GM15510 (cell line): Measurements from ENCODE around the gene GPC2.
A peak's percentile ranks its signal among the peaks of the same experiment; 100 is the strongest.

Experiments
- POLR2A ChIP-seq: IDR thresholded peaks from 3 replicates; pipeline ENCODE4 v1.6.1; 2011; ENCODE audit warnings: borderline replicate concordance; ENCODE audit not compliant: insufficient read length; ENCODE audit errors: extremely low read depth

Gene GPC2

DNA sequence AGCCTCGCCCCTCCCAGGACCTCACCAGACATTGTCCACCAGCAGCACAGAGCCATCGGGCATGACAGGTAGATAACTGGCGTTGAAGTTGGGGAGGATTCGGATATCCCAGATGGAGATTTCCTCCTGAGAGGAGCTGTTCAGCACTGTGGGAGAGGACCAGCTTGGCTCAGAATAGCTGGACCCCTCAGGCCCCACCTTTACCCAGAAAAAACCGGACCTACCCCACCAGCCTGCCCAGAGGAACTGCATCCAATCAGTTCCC is 20.2 kb downstream of the GPC2 start:
- no peak for TF ChIP-seq POLR2A

DNA sequence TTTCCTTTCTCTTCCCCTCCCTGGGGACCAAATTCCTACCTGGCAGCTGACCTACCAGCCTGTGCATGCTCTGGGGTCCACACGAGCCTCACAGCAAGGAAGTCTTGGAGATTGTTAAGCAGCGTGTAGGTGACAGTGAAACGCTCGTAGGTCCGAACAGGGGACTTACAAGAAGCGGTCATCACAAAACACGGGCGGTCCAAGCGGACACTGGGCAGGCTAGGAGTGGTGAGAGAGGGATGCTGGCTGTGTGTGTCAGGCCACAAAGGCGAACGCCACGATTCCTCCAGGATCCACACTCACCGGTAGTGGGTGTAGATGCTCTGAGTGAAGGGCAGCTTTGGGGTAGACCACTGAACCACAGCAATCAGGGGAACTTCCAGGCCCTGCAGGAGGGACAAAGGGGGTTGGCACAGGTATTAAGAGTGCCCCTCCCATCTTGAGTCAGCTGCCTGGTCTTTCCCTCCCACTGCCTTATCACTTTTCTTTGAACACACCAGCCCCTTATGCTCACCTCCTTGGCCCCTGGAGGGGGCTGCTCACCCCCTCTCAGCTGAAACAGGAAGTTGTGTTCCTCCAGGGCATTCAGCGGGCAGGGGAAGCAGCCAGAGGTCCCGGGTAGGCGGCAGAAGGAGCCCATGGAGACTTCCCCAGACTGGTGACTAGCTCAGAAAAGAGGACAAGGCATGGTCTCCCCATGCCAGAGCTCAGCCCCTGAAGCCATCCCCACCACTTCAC is 20.7 kb downstream of the GPC2 start:
- no peak for TF ChIP-seq POLR2A

GRCh38 chr7:100155553-100156317 is 21.4 kb downstream of the GPC2 start:
- no peak for TF ChIP-seq POLR2A

GRCh38 chr7:100154651-100155491 is 22.3 kb downstream of the GPC2 start:
- peak; percentile 11 for TF ChIP-seq POLR2A

DNA sequence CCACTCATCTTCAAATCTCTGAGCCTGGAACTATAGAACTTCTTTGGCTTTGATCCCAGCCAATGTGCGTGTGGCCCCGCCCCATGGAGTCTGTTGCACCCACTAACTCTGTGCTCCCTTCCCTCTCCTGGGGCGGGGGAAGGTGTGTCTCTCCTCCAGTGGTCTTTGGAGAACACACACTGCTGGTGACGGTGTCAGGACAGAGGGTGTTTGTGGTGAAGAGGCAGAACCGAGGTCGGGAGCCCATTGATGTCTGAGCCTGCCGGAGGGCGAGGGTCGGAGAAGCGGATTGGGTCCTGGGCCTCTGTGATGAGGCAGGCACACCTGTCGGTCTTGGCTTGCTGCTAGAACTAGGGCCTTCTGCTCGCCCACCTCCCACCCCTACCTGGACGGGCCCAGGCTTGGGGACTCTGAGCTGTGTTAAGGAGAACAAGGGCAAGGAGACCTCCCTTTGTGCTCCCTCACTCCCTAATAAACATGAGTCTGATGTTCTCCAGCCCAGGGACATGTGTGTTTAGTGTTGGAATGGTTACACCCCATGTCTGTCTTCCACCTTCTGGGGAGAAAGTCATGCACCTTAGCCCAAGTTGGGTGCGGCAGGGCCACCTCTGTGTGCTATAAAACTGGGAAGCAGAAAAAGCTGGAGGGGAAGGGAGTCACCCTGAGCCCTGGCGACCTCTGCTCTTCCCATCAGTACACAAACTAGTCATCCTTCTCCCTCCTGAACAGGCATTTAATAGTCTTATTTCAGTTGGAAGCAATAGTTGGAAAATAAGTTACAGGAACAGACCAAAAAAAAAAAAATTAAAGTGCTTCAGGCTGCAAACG is 23.3 kb downstream of the GPC2 start:
- no peak for TF ChIP-seq POLR2A

GRCh38 chr7:100152937-100153666 is 24.1 kb downstream of the GPC2 start:
- no peak for TF ChIP-seq POLR2A

- TF ChIP-seq POLR2A, result no peak
Measured at GRCh38 chr7:100152404-100152803, 24.8 kb downstream of the GPC2 start.

DNA sequence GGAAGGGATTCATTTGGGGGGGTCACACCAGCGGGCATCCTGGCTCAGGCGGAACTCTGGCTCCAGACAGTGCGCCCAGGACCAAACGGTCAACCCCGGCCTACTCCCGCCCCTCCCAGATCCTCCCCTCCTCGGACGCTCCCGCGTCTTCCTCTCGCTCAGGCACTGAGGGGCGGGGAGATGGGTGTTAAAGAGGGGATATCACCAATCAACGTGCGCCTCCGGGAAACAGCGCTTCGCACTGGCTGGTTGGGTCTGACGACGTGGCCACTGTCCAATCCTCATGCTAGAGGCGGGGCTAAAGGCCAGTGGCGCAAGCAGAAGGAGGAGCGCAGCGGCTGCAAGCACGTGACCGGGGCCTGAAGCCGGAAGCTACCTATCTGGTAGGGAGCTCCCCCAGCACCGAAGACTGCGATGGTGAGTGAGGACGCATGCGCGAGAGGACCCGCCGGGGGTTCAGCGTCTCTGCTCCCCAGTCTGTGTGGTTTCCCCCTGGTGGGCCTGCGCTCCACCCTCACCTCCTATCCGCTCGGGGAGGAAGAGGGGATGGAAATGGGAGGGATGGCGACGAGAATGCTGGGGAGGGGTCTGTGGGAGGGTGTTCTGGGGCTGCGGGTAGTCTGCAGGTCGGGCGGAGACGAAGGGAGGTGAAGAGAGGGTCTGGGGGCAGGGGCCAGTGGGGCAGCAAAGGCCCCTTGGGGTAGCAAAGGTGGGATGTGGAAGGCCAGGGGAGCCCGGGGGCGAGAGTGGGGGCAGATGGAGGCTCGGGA is 28.4 kb downstream of the GPC2 start, which contains the start of gene LAMTOR4:
Gene LAMTOR4, plus strand, starts transcription at position 360 of the 770 bp plus-strand sequence. Its CDS starts 55 bp downstream, at position 415.
- TF ChIP-seq POLR2A, result peak; percentile 87

DNA sequence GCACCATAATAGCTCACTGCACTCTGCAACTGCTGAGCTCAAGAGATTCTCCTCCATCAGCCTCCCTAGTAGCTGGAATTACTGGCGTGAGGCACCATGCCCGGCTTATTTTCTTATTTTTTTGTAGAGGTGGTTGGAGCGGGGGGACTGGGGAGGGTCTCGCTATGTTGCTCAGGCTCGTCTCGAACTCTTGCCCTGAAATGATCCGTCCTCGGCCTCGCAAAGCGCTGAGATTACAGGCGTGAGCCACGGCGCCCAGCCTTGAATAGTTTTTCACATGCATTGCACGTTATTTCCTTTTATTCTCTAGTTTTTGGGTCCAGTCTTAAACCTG is 29.0 kb downstream of the GPC2 start:
- no peak for TF ChIP-seq POLR2A

GRCh38 chr7:100147278-100147677 is 29.9 kb downstream of the GPC2 start:
- TF ChIP-seq POLR2A, result no peak

- TF ChIP-seq POLR2A, result no peak
Measured at GRCh38 chr7:100142461-100142860, 34.7 kb downstream of the GPC2 start.

GRCh38 chr7:100141555-100141949 is 35.6 kb downstream of the GPC2 start:
- no peak for TF ChIP-seq POLR2A
